HG02759 (cell line): ENCODE measurements around the gene TP53TG3B.
"Not testable (repeated sequence)": the region's sequence is repeated elsewhere in the genome, so short reads cannot be mapped to it uniquely, and the experiment has no call there.

ENCODE experiments used
- ATAC-seq: cut with Tn5 transposase; IDR thresholded peaks from one replicate; pipeline ENCODE4 v1.9.1; 2021; ENCODE audit warnings: mild to moderate bottlenecking, moderate library complexity; ENCODE audit not compliant: unreplicated experiment

Gene TP53TG3B

GRCh38 chr16:33360541-33360940, at the start of gene TP53TG3B:
Gene TP53TG3B, plus strand, starts transcription at chr16:33360841. Its CDS starts 68 bp downstream, at chr16:33360909.
- ATAC-seq = not testable (repeated sequence)

- ATAC-seq = not testable (repeated sequence)
Observed at GRCh38 chr16:33336226-33337012, 24.2 kb upstream of the TP53TG3B start.

- not testable (repeated sequence) for ATAC-seq
Observed at GRCh38 chr16:33337627-33338542, 22.8 kb upstream of the TP53TG3B start.

- not testable (repeated sequence) for ATAC-seq
Observed at GRCh38 chr16:33338543-33338951, 22.1 kb upstream of the TP53TG3B start.

- not testable (repeated sequence) for ATAC-seq
Observed at GRCh38 chr16:33339093-33340061, 21.3 kb upstream of the TP53TG3B start.
